T47D (cell line): ENCODE results near the gene APOL4.

Source experiments
- DNase-seq, 2 experiments: peaks; one replicate each; pipeline versions ENCODE4 v3.0.0 to v3.0.0-alpha.2; 2011 to 2012; ENCODE audit warnings: low read depth in 1 of 2, low spot score in 1 of 2
- JUND ChIP-seq: IDR thresholded peaks from 2 replicates; pipeline ENCODE4 v1.6.1; 2012; ENCODE audit warnings: low read depth
- in situ Hi-C: cut with HindIII; loops from 2 replicates; pipeline ENCODE4 v1.10.0; 2016; ENCODE audit warnings: low sequenced_read_pairs, low pct_unique_long_range_greater_than_20kb

Gene APOL4

DNA sequence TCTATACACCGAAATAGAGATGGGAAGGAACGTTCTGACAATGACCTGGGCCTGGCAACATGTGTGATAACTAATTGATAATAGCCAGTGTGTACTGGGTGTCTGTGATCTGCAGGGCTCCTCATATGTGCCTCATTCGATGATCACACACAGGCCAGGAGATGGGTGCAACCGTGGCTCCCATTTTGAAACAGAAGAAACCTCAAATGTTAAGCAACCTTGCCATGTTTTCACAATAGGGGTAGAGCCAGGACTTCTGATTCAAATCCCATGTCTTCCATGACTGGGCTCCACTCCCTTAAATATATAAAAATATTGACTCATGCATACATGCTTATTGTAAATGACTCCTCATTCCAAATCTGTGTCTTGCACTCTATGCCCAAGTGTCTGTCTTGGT is 52.2 kb downstream of the APOL4 start:
- no peak for DNase-seq
- in situ Hi-C loops, result no loop called here

GRCh38 chr22:36148411-36148810 is 53.2 kb downstream of the APOL4 start:
- DNase-seq, result no peak
- TF ChIP-seq JUND, result no peak
- in situ Hi-C loops, result no loop called here

More for the DNA sequence above, 52.2 kb downstream of the APOL4 start:
- TF ChIP-seq JUND, result no peak

DNA sequence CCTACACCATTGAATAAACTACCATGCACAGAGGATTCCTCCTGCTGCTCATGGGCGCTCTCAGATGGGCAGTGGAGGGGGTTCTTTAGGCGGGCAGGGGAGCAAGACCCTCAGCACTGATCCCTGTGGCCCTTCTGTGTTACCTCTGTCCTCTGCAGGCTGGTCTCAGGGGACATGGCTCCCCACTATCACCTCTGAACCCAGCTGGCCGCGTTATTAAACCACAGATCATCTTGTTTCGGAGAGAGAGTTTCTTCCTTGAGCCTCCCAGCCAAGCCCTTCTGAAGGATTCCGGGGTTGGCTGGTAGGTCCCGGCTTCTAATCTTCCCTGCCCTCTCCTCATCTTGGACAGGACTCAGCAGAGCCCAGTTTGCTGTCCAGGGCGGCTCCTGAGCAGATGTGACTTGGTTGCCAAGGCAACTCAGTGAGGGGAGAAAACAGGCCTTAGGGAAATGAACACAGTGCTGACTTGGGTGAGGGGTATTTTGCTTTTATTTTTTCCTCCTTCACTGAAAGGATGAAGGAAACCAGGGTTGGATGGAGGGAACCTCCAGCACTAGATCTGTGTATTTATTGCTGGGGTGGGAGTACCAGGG is 54.3 kb downstream of the APOL4 start:
- DNase-seq, result no peak
- in situ Hi-C loops, result no loop called here
- no peak for TF ChIP-seq JUND

GRCh38 chr22:36145881-36146280 is 55.7 kb downstream of the APOL4 start:
- TF ChIP-seq JUND, result no peak
- DNase-seq, result no peak
- in situ Hi-C loops, result no loop called here

DNA sequence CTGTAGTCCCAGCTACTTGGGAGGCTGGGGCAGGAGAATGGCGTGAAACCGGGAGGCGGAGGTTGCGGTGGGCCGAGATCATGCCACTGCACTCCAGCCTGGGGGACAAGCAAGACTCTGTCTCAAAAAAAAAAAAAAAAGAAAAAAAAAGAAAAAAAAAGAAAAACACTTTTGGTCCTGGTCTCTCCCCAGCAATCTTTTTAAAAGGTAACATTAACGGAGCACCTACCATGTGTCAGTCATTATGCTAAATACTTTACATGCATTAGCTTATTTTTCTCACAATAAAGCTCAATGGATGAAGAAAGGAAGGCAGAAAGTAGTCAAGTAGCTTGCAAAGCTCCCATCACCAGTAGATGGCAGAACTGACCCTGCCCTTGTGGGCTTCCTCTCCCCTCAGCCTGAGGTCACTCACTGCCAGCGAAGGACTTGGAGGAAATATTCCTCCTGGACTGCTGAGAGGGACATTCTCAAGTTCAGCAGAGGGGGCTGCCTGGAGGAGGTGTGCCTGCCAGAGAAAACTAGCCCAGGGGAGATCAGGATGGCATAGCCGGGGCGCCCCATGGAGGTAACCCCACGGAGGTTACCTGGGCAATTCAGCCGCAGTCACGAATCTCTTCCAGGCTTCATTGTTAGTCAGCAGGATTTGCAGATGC is 56.6 kb downstream of the APOL4 start:
- no peak for TF ChIP-seq JUND
- in situ Hi-C loops, result no loop called here
- peak; percentile 11 to 66 for DNase-seq

- TF ChIP-seq JUND, result no peak
- in situ Hi-C loops, result no loop called here
- no peak for DNase-seq
Measured at GRCh38 chr22:36143956-36144355, 57.7 kb downstream of the APOL4 start.

- in situ Hi-C loops, result no loop called here
- DNase-seq, result no peak
- no peak for TF ChIP-seq JUND
Measured at GRCh38 chr22:36143066-36143815, 58.4 kb downstream of the APOL4 start.

GRCh38 chr22:36141481-36141880 is 60.1 kb downstream of the APOL4 start:
- TF ChIP-seq JUND, result no peak
- no peak for DNase-seq
- in situ Hi-C loops, result no loop called here
